GM13977 (cell line): Measurements from ENCODE around the gene IFIH1.

Experiments
- DNase-seq: peaks from one replicate; pipeline ENCODE4 v3.0.0; 2012; ENCODE audit warnings: low spot score
- in situ Hi-C: fragments of 300-500 bp; cut with MboI; formaldehyde crosslinking; loops from one replicate; pipeline ENCODE4 v1.12.0; 2022; ENCODE audit warnings: low sequenced_read_pairs, low pct_unique_long_range_greater_than_20kb, mixed read lengths, inconsistent platforms; ENCODE audit not compliant: unreplicated experiment
- TF ChIP-seq, protein P1 (sequence below): IDR thresholded peaks from 2 replicates; pipeline ENCODE4 v1.5.1; 2012; ENCODE audit warnings: mild to moderate bottlenecking, control low read depth; ENCODE audit not compliant: insufficient read depth; ENCODE audit errors: extremely low read depth, missing control alignments

Gene IFIH1

DNA sequence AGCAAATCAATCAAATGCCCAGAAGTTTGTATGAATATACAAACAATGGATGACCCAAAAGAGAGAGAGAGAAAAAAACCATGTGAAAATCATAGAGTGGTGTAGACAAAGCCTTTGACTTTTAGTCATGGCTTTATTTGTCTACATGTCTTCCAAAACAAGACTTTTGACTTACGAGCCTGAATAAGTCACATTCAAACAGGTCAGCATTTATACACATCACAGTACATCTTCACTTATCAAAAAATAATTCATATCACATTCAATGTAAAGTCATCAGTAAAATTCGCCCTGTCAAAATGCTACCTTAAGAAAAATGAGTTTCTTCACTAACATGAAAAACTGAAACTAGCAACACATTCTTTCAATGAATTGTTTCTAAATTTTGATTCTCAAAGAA lies 1.9 kb downstream of the IFIH1 start:
- TF ChIP-seq, protein P1, sequence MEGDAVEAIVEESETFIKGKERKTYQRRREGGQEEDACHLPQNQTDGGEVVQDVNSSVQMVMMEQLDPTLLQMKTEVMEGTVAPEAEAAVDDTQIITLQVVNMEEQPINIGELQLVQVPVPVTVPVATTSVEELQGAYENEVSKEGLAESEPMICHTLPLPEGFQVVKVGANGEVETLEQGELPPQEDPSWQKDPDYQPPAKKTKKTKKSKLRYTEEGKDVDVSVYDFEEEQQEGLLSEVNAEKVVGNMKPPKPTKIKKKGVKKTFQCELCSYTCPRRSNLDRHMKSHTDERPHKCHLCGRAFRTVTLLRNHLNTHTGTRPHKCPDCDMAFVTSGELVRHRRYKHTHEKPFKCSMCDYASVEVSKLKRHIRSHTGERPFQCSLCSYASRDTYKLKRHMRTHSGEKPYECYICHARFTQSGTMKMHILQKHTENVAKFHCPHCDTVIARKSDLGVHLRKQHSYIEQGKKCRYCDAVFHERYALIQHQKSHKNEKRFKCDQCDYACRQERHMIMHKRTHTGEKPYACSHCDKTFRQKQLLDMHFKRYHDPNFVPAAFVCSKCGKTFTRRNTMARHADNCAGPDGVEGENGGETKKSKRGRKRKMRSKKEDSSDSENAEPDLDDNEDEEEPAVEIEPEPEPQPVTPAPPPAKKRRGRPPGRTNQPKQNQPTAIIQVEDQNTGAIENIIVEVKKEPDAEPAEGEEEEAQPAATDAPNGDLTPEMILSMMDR, result no peak
- in situ Hi-C loops, result no loop called here
- DNase-seq, result no peak

DNA sequence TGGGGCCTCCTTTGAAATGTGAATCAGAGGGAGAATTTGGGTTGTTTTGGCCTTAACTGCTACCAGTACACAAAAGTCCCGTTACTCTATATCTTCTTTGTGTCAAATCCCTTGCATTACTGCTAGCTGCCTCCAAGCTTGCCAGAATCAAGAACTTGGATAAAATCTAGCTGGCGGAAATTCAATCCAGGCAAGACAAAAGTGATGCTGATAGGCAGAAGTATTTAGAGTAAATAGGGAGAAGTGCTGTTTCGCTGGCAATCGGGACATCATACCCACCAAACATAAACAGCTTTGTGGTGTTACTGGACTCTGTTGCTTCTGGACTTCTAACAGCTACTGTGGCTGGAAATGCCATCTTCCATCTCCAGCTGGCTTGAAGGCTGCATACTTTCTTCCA lies 2.5 kb downstream of the IFIH1 start:
- TF ChIP-seq, protein P1, result no peak
- DNase-seq, result no peak
- in situ Hi-C loops, result no loop called here

DNA sequence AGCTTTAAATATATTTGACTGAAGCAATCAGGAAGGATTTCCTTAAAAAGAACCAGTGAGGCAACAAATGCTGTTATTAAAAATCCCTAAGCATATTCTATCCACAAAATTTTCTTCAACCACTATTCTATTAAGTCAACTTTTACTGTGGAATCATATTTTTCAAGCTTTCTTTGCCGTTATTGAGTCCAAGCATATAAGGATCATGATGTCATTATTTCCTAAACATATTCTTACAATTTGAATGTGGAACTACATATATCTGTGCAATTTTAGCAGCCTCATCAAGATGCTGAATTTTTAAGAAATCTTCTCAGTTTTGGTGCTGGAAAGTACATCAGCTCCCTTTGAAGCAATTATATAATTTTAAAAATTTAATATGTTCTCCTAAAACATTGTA lies 5.6 kb downstream of the IFIH1 start:
- DNase-seq, result no peak
- in situ Hi-C loops, result no loop called here
- TF ChIP-seq, protein P1, result no peak

DNA sequence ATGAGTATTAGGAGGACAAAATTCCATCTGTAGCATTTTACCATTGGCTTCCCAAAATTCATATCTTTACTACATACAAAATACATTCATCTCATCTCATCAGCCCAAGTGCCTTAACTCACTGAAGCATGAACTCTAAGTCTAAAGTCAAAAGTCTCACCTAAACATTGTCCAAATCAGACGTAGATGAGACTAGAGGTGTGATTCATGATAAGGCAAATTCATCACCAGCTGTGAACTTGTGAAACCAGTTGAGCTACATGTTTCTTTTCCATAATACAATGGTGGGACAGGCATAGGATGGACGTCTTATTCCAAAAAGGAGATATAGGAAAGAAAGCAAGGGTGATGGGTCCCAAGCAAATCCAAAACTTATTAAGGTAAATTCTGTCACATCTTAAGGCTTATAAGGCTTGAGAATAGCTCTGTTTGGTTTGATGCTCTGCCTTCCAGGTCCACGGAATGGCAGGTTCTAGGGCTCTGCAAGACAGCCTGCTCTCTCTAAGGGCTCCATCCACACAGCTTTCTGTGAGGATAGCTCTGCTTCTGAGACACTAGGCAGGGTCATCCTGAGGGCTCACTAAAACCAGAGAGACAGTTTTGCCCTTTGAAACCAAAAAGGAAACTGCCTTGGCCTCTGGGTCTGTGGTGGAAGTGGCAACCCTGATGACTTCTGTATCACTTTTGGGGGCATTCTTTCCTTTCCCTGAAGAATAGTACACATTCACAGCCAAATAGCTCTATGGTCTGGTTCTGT lies 9.6 kb downstream of the IFIH1 start:
- DNase-seq, result no peak
- in situ Hi-C loops, result no loop called here
- TF ChIP-seq, protein P1, result no peak

DNA sequence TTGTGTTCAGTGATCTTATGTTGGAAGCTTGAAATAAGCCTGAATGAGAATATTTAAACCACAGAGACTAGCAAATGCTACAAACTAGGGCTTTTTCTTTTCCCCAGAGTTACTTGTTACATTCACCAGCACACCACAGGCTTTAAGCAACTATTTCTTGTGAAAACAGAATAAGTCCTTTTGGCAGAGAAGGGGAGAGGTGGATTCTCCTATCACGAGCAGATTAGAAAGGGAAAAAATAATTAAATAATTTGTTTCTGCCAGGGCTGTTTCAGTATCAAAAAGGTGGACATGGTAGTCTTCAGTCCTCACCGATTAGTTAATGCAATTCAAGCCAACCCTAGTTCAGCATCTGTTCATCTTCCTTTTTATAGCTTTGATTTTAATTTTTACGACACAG lies 12.6 kb downstream of the IFIH1 start:
- TF ChIP-seq, protein P1, result no peak
- in situ Hi-C loops, result no loop called here
- DNase-seq, result no peak

DNA sequence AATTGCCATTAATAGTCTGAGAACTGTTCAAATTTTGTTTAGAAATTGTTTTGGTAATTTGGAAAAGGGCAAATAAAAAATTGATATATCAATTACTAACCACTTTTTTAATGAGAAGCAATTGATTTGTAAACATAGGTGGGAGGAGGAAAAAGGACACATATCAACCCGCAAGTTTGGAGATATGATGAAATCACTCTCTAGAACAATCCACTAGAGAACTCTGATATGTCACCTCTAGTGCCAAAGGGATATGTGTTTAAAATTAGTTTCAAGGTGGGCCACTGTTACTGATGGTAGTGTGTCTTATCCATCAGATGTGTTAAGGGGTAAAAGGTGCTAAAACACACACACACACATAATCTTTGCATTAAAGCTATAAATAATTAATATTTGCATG lies 16.6 kb downstream of the IFIH1 start:
- TF ChIP-seq, protein P1, result no peak
- no peak for DNase-seq
- in situ Hi-C loops, result no loop called here
